ENCODE measurements around the gene BASP1.

GRCh38 chr5:17182494-17182893 lies 34.9 kb upstream of the BASP1 start:
- TF ChIP-seq YY1 (IDR thresholded peaks at IDR 0.05; ENCODE audit: insufficient read depth, insufficient read length) (no peak), SUZ12 (IDR thresholded peaks at IDR 0.05; ENCODE audit: extremely low read depth, insufficient read depth, insufficient read length) (no peak), ZNF274 (IDR thresholded peaks at IDR 0.05; ENCODE audit: low read depth, low read length) (no peak)
